ENCODE data around the gene PIEZO1.

DNA sequence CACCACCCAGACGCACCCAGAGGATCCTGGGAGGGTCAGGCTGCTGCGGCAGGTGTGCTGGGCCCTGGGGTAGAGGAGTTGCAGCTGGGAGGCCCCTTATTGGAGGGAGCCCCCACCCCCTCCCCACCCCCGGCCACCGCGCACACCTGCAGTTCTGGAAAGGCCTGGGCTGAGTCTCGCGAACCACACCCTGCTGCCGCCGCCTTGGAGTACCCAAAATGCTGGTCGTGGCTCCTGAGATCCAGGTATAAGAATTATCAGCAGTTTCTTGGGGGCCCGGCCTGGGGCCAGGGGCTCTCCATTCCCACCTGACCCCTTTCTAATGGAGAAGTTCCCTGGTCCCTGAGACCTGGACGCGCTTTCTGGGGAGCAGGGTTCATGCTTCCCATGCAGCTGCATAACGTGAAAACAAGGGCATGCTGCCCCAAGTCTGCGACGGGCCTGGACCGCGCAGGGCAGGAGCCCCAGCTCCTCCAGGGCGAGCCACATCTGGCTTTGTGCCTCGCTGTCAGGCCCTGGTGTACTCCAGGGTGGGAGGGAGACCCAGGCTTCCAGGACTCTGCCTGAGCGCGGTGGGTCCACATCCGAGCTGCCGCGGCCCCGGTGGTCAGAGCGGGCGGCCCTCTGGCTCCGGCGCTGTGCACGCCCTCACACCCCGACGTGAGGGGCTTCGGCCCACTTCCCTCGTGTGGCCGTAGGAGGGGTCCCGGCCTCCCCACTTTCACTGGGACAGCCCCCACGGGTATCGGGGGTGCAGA lies 91.4 kb downstream of the PIEZO1 start:
- TF ChIP-seq CTCF (IDR thresholded peaks at IDR 0.05): no peak
- no peak for TF ChIP-seq POLR2AphosphoS5 (IDR thresholded peaks at IDR 0.05)
